Epidermal melanocyte (primary cell): ENCODE measurements around the gene NCSTN.

Experiments
- DNase-seq: peaks from one replicate; pipeline ENCODE4 v3.0.0; 2011; ENCODE audit warnings: low spot score; ENCODE audit not compliant: insufficient read length

Gene NCSTN

DNA sequence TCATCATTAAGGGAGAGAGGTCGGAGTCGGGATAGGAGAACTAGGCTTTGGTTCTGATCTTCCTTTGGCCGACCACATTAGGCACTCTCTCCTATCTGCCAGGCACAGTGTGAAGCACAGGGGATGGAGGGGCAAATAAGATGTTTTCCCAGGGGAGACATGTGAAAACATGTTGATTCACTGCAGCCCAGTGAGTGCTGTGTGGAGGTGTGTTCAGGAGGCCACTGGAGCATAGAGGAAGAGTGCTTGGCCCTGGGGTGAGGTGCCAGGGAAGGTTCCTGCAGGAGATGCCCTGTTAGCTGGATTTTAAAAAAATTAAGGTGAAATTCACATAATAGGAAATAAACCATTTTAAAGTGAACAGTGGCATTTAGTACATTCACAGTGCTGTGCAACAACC, 60.9 kb downstream of the NCSTN start:
- no peak for DNase-seq

DNA sequence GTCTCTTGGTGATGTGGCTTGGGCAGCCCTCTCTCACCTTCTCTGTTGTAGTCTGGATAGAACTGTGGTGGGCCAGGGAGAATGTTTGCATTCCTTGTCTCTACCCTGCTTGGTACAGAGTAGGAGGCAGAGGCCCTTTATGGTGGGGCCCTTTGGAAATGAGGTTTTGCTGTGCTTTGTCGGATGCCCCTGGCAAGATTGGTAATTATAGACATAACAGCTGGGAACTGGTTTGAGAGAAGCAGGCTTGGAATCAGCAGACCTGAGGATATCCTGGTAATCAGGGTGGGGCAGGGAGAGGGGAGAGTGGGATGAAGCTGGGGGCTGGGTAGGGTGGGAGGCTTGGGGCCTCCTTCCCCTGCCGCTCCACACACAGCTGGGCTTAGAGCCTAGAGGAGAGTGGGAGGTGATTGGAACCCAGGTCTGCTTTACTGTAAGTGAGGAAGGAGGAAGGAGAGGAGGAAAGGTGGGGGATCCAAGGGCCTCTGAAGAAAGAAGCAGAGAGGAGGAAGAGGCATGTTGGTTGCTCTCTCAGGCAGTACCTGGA, 62.2 kb downstream of the NCSTN start:
- no peak for DNase-seq

DNA sequence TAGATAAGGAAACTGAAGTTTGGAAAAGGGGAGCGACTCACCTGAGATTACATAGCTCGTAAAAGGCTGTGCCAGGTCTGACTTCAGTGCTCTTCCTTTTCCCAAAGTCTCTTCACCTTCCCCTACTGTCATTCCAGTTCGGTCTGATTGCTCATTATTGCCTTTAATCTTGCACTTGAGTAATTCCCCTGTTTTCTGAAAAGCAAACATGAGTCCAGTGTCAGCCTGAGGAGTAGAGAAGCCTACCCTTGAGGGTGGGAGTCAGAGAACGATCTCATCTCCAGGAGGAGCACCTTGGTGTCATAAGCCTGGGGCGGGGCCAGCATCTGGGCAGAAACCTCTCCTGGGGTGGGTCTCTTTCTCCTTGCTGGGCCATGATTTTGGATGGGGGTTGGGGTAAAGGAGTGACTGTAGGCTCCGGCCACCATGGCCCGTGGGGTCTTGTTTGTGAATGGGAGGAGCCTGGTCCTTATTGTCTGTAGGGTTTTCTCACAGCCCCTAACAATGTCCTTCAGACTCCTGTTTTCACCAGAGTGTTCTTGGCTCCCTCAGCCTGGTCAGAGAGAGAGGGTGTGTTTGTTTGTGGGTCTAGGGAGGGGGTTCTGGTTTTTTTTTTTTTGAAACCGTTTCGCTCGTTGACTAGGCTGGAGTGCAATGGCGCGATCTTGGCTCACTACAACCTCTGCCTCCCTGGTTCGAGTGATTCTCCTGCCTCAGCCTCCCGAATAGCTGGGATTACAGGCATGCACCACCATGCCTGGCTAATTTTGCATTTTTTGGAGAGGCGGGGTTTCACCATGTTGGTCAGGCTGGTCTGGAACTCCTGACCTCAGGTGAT, 63.2 kb downstream of the NCSTN start:
- DNase-seq, result no peak

DNA sequence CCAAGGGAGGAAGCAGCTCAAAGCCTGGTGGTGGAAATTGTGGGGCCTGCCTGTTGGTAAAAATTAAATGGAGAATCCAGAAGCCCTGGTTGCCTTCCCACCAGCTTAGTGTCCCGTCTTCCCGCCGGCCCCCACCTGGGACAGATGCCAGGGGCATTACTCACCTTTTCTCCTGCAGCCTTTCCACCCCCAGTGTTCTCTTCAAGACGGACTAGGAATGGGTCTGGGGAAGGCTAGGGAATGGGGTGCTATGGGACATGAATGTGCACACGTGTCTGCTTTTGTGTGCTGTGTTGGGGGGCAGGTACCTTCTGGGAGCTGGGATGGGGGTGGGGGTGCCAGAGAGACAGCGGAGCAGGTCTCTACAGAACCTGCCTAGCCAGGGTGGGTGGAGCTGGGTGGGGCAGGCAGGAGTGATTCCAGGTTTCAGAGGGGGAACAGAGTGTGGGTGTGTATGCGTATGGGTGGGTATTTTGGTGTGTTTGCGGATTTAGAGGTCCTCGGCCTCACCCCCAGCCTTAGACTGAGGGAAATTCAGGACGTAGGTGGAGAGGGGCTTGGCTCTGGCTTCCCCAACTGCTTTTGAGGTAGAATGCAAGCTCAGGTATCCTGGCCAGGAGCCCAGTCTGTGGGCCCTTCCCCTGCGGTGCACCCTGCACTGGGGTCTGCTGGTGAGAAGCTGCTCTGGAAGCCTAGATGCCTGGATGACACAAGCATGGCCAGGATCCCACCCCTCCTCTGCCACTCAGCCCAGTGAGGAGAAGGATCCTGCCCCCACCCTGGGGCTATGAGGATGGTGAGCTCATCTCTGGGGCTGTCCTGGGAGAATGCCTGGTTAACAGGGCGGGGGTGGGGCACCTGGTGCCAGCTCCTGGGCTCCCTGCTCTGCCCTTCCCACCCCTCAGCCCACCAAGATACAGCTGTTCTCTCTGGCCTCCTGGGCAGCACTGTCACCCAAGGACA, 64.9 kb downstream of the NCSTN start:
- DNase-seq, result no peak
